OCI-LY1 (cell line): Measurements from ENCODE around the gene S100A4.

ENCODE experiments used
- H2AFZ ChIP-seq: fragments of 200-600 bp; sonication (generic), shearing (Covaris generic); 2 replicates; pipeline ENCODE4 v1.6.0; 2014; ENCODE audit warnings: antibody characterized with exemption, mild to moderate bottlenecking, low read length
- H3F3A ChIP-seq: fragments of 200-600 bp; sonication (generic), shearing (Covaris generic); 2 replicates; pipeline ENCODE4 v1.6.0; 2014; ENCODE audit warnings: mild to moderate bottlenecking, antibody characterized with exemption, low read length, moderate library complexity; ENCODE audit not compliant: insufficient read depth
- H3K27ac ChIP-seq: fragments of 200-600 bp; sonication (generic); 2 replicates; pipeline ENCODE4 v1.5.1; 2014; ENCODE audit warnings: low read length, mixed run types, mild to moderate bottlenecking, low read depth; ENCODE audit not compliant: poor library complexity, severe bottlenecking
- H3K27me3 ChIP-seq: fragments of 200-600 bp; sonication (generic); 2 replicates; pipeline ENCODE4 v1.6.0; 2014; ENCODE audit warnings: antibody characterized with exemption, mild to moderate bottlenecking, low read length, moderate library complexity; ENCODE audit not compliant: insufficient read depth
- H3K36me3 ChIP-seq: fragments of 200-600 bp; sonication (generic); 2 replicates; pipeline ENCODE4 v1.6.1; 2014; ENCODE audit warnings: mild to moderate bottlenecking, antibody characterized with exemption, low read length, moderate library complexity, mixed read lengths; ENCODE audit not compliant: insufficient read depth
- H3K4me1 ChIP-seq: fragments of 200-600 bp; sonication (generic); 2 replicates; pipeline ENCODE4 v1.5.1; 2014; ENCODE audit warnings: mild to moderate bottlenecking, low read length, moderate library complexity; ENCODE audit not compliant: insufficient read depth, severe bottlenecking
- H3K4me2 ChIP-seq: fragments of 200-600 bp; sonication (generic), shearing (Covaris generic); 2 replicates; pipeline ENCODE4 v1.6.1; 2014; ENCODE audit warnings: low read length
- H3K4me3 ChIP-seq: fragments of 200-600 bp; sonication (generic); 2 replicates; pipeline ENCODE4 v1.5.1; 2014; ENCODE audit warnings: low read length, low read depth, mild to moderate bottlenecking, mixed read lengths; ENCODE audit not compliant: poor library complexity, severe bottlenecking
- H3K79me2 ChIP-seq: fragments of 200-600 bp; shearing (Covaris generic); 2 replicates; pipeline ENCODE4 v1.6.1; 2016; ENCODE audit warnings: mixed run types, low read length, mixed read lengths; ENCODE audit not compliant: insufficient read depth
- H3K9ac ChIP-seq: fragments of 200-600 bp; sonication (generic), shearing (Covaris generic); 2 replicates; pipeline ENCODE4 v1.6.1; 2014; ENCODE audit warnings: mild to moderate bottlenecking, low read length, mixed read lengths
- H3K9me2 ChIP-seq: fragments of 200-600 bp; sonication (generic), shearing (Covaris generic); 2 replicates; pipeline ENCODE4 v1.6.1; 2014; ENCODE audit warnings: low read depth, mild to moderate bottlenecking, low read length, mixed read lengths
- H3K9me3 ChIP-seq: fragments of 200-600 bp; shearing (Covaris generic); 2 replicates; pipeline ENCODE4 v1.6.1; 2014; ENCODE audit warnings: low read length, mixed read lengths
- H4K20me1 ChIP-seq: fragments of 200-600 bp; sonication (generic), shearing (Covaris generic); 2 replicates; pipeline ENCODE4 v1.6.0; 2016; ENCODE audit warnings: mild to moderate bottlenecking, low read length; ENCODE audit not compliant: insufficient read depth
- CTCF ChIP-seq: fragments of 200-600 bp; sonication (generic), shearing (Covaris generic); IDR thresholded peaks from 2 replicates; pipeline ENCODE4 v1.5.1; 2017; ENCODE audit warnings: mild to moderate bottlenecking, antibody characterized with exemption, low read length, moderate library complexity, mixed read lengths
- EZH2 ChIP-seq: fragments of 200-600 bp; sonication (generic), shearing (Covaris generic); IDR thresholded peaks from 2 replicates; pipeline ENCODE4 v1.8.0; 2017; ENCODE audit warnings: borderline replicate concordance, mixed run types, mild to moderate bottlenecking, antibody characterized with exemption, low read length, moderate library complexity, mixed read lengths

S100A4 gene

GRCh38 chr1:153534925-153535241 is 10.7 kb downstream of the S100A4 start:
- Histone ChIP-seq H3K36me3 (no peaks in the 10 kb centered on the region), H3K79me2 (no peaks in the 10 kb centered on the region), H3F3A (no peaks in the 10 kb centered on the region), H3K4me3 (no peak overlapping the region), H3K4me2 (no peak overlapping the region), H3K9me2 (no peaks in the 10 kb centered on the region), H3K4me1 (peaks cover 7% of the 10 kb centered on the region), H3K9ac (no peak overlapping the region), H3K27me3 (no peaks in the 10 kb centered on the region), H3K27ac (no peak overlapping the region), H2AFZ (no peak overlapping the region), H4K20me1 (no peaks in the 10 kb centered on the region), H3K9me3 (no peaks in the 10 kb centered on the region)
- no peak for TF ChIP-seq EZH2
- no peak for TF ChIP-seq CTCF

- Histone ChIP-seq H3K4me1 (peaks cover 7% of the 10 kb centered on the region), H3K27me3 (no peaks in the 10 kb centered on the region), H3K36me3 (no peaks in the 10 kb centered on the region), H3F3A (no peaks in the 10 kb centered on the region), H4K20me1 (no peaks in the 10 kb centered on the region), H2AFZ (no peak overlapping the region), H3K4me3 (no peak overlapping the region), H3K4me2 (no peak overlapping the region), H3K79me2 (no peaks in the 10 kb centered on the region), H3K9me3 (no peaks in the 10 kb centered on the region), H3K9ac (no peak overlapping the region), H3K27ac (no peak overlapping the region), H3K9me2 (no peaks in the 10 kb centered on the region)
- TF ChIP-seq CTCF (no peak), EZH2 (no peak)
Observed at GRCh38 chr1:153534226-153534924, 11.2 kb downstream of the S100A4 start.

GRCh38 chr1:153533689-153534201 is 11.9 kb downstream of the S100A4 start:
- Histone ChIP-seq H3K27ac (no peak overlapping the region), H3K4me1 (peaks cover 7% of the 10 kb centered on the region), H3F3A (no peaks in the 10 kb centered on the region), H3K4me2 (no peak overlapping the region), H3K79me2 (no peaks in the 10 kb centered on the region), H3K9ac (no peak overlapping the region), H3K9me3 (no peaks in the 10 kb centered on the region), H4K20me1 (no peaks in the 10 kb centered on the region), H2AFZ (no peak overlapping the region), H3K36me3 (no peaks in the 10 kb centered on the region), H3K27me3 (no peaks in the 10 kb centered on the region), H3K9me2 (no peaks in the 10 kb centered on the region), H3K4me3 (no peak overlapping the region)
- TF ChIP-seq CTCF (no peak), EZH2 (no peak)
